H1 (cell line): Measurements from ENCODE around the gene SCART1.

ENCODE experiments used
- HDAC6 ChIP-seq: IDR thresholded peaks from one replicate; pipeline ENCODE4 v1.7.1; 2012; ENCODE audit warnings: low read depth, mild to moderate bottlenecking, inconsistent platforms, low read length, moderate library complexity
- TF ChIP-seq, protein P1 (sequence below), 3 experiments: IDR thresholded peaks; 1 replicate in 2 of 3; 2 replicates in 1 of 3; pipeline versions ENCODE4 v1.5.1 to v1.6.1; 2011; ENCODE audit warnings: low read length in 3 of 3, mild to moderate bottlenecking in 3 of 3, inconsistent platforms in 2 of 3, low read depth in 1 of 3, moderate library complexity in 1 of 3; ENCODE audit not compliant: insufficient read depth in 1 of 3; ENCODE audit errors: control extremely low read depth in 1 of 3

DNA sequence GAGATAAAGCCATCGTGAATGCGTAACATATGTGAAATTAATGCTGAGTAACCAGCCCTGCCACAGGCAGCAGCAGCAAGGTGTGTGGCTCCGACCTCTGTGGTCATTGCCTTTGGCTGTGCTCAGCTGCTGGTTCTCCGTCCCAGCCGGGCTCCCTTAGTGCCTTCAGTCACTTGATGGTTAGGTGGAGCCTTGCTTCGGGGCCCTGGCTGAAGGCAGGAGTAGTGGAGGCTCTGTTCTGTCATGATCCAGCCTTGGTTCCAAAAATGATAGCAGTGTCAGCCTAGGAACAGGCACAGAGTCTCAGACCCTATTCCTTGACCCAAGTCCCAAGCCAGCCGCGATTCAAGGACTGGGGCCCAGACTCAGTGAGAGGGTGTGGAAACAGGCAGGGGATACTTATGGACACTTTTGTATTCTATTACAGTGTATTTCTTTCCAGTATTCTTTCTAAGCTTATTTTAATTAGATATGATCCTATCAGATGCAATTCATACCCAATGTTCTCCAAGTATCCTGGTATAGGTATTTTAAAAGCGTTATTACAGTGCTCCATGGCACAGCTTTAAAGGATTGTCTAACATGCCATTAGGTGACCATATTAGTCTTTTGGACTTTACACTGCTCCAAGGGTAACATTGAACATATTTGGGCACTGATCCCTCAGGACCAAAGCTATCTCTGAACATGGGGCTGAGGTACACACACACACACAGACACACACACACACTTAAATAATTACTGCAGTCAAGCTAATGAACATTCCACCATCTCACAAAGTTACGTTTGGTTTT is 9.0 kb downstream of the SCART1 start:
- no peak for TF ChIP-seq HDAC6
- TF ChIP-seq, protein P1, sequence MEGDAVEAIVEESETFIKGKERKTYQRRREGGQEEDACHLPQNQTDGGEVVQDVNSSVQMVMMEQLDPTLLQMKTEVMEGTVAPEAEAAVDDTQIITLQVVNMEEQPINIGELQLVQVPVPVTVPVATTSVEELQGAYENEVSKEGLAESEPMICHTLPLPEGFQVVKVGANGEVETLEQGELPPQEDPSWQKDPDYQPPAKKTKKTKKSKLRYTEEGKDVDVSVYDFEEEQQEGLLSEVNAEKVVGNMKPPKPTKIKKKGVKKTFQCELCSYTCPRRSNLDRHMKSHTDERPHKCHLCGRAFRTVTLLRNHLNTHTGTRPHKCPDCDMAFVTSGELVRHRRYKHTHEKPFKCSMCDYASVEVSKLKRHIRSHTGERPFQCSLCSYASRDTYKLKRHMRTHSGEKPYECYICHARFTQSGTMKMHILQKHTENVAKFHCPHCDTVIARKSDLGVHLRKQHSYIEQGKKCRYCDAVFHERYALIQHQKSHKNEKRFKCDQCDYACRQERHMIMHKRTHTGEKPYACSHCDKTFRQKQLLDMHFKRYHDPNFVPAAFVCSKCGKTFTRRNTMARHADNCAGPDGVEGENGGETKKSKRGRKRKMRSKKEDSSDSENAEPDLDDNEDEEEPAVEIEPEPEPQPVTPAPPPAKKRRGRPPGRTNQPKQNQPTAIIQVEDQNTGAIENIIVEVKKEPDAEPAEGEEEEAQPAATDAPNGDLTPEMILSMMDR (IDR thresholded peaks at IDR 0.05; ENCODE audit: control extremely low read depth in 1 of 3, insufficient read depth in 1 of 3, low read depth in 1 of 3, low read length in 3 of 3) = no peak
